GM11168 (cell line): ENCODE measurements around the gene C11orf68.

Experiments
- in situ Hi-C: fragments of 300-500 bp; cut with MboI; formaldehyde crosslinking; loops from one replicate; pipeline ENCODE4 v1.12.0; 2022; ENCODE audit warnings: low sequenced_read_pairs; ENCODE audit not compliant: unreplicated experiment

C11orf68 gene

GRCh38 chr11:65879617-65880016, 39.2 kb downstream of the C11orf68 start, which contains the start of gene CTSW:
TSS of gene CTSW (plus strand) at chr11:65879837. CDS start at chr11:65879855, 18 bp downstream.
- in situ Hi-C loops, result loop anchor here (5.0 kb wide), 1 partner anchor 113 kb away; no protein-coding TSS in a partner anchor

- in situ Hi-C loops, result no loop called here
Measured at GRCh38 chr11:65873318-65874156, 45.3 kb downstream of the C11orf68 start.

GRCh38 chr11:65872586-65873317, 46.1 kb downstream of the C11orf68 start, which contains the start of gene EFEMP2:
TSS of gene EFEMP2 (minus strand) at chr11:65872800. CDS start at chr11:65872354, 446 bp downstream.
- in situ Hi-C loops, result no loop called here

- in situ Hi-C loops, result no loop called here
Measured at GRCh38 chr11:65871811-65872548, 46.9 kb downstream of the C11orf68 start.

GRCh38 chr11:65870706-65871681, 47.9 kb downstream of the C11orf68 start:
- in situ Hi-C loops, result no loop called here

- in situ Hi-C loops, result no loop called here
Measured at GRCh38 chr11:65870307-65870658, 48.6 kb downstream of the C11orf68 start.

- in situ Hi-C loops, result no loop called here
Measured at GRCh38 chr11:65869643-65870306, 49.1 kb downstream of the C11orf68 start.

GRCh38 chr11:65868907-65869306, 50.0 kb downstream of the C11orf68 start:
- in situ Hi-C loops, result no loop called here

GRCh38 chr11:65868076-65868667, 50.7 kb downstream of the C11orf68 start:
- in situ Hi-C loops, result no loop called here

GRCh38 chr11:65867284-65868071, 51.4 kb downstream of the C11orf68 start:
- in situ Hi-C loops, result no loop called here
